COR-L47 (cell line): ENCODE measurements around the gene NEU3.
"Not testable (repeated sequence)": the region's sequence is repeated elsewhere in the genome, so short reads cannot be mapped to it uniquely, and the experiment has no call there.

Source experiments
- DNase-seq: peaks from one replicate; lab custom pipeline; 2025; lab: John Stamatoyannopoulos, UW

Gene NEU3, protein sequence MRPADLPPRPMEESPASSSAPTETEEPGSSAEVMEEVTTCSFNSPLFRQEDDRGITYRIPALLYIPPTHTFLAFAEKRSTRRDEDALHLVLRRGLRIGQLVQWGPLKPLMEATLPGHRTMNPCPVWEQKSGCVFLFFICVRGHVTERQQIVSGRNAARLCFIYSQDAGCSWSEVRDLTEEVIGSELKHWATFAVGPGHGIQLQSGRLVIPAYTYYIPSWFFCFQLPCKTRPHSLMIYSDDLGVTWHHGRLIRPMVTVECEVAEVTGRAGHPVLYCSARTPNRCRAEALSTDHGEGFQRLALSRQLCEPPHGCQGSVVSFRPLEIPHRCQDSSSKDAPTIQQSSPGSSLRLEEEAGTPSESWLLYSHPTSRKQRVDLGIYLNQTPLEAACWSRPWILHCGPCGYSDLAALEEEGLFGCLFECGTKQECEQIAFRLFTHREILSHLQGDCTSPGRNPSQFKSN

DNA sequence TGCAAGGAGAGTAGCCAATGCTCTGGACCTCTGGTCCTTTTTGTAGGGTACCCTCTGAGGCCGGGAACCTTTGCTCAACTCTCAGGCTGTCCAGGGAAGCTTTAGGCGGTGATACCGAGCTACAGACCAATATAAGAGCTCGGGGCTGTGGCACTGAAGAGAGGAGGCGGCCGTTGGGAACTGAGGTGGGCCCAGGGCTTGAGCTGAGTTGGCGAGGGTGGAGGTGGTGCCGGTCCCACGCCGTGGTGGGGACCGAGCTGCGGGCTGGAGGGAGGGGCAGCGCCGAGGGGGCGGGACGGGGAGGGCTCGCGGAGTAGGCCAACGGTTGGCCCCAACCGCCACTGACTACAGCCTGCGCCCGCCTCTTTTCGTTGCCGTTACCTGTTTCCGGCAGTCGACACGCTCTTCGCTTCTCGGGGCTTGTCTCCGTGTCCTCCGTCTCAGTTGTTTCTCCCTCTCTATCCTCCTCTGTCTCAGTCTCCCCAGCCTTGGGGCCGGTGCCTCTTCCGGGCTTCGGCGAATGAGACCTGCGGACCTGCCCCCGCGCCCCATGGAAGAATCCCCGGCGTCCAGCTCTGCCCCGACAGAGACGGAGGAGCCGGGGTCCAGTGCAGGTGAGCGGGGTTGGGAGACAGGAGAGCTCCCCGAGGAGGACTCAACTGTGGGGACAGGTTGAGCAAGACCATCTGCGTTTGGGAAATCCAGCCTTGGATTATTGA is at the start of gene NEU3:
NEU3 (plus strand) TSS at position 393 of the 719 bp plus-strand sequence; CDS start at position 521, 128 bp downstream.
- DNase-seq: peak; percentile 81

DNA sequence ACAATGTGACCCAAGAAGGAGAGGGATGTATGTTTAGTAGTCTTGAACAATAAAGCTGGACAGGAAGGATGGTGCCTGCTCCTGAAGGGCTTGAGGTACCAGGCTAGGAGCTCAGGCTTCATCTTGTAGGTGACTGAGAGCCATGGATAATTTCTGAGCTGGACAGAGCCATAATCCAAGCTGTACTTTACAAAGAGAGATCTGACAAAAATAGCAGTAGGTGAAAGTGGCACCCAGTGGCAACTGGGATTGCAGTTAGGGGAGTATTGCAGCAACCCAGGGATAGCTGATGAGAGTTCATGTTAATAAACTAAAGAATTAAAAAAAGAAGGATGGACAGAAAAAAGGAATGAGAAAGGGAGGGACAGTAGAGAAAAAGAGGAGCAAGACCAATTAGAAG is 47.2 kb upstream of the NEU3 start:
- no peak for DNase-seq

DNA sequence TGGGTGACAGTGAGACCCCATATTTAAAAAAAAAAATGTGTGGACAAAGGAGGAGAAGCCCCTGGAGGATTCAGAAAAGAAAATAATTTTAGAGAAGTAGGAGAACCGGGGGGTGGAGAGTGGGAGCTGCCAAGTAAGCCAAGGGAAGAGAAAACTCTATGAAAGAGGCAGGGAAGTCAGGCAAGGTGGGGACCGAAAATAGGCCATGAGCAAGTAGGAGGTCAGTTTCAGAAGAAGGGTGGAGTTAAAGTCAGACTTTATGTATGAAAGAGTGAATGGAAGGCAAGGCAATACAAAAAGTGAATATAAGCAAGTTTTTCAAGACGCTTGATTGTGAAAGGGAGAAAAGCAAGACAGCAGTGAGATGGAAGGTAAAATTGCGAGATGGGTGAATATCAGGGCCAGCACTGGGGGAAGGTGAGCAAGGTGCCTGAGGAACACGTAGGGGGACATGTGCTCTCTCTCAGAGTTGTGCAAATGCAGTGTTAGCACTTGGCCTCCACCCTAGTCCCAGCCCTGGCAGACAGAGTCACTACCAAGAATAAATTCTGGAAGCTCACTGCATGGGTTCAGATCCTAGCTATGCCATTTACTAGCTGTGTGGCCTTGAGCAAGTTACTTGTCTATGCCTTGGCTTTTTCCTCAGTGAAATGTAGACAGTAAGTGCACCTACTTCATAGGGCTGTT is 46.5 kb upstream of the NEU3 start:
- no peak for DNase-seq

DNA sequence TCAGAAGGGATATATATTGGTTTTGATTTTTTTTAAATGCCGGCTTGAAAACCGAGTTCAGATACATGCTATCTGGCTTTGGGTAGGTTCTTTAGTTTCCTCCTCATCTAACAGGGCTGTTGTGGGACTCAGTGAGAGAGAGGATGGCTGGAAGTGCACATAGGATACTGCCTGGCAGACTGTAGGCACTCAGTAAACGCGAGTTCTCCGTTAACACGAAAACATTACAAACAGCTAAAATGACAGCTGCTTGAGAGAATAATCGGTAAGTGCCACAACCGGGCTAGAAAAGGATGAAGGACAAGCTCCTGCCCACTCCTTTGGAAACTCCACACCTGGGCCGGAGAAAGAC is 40.2 kb upstream of the NEU3 start:
- no peak for DNase-seq

DNA sequence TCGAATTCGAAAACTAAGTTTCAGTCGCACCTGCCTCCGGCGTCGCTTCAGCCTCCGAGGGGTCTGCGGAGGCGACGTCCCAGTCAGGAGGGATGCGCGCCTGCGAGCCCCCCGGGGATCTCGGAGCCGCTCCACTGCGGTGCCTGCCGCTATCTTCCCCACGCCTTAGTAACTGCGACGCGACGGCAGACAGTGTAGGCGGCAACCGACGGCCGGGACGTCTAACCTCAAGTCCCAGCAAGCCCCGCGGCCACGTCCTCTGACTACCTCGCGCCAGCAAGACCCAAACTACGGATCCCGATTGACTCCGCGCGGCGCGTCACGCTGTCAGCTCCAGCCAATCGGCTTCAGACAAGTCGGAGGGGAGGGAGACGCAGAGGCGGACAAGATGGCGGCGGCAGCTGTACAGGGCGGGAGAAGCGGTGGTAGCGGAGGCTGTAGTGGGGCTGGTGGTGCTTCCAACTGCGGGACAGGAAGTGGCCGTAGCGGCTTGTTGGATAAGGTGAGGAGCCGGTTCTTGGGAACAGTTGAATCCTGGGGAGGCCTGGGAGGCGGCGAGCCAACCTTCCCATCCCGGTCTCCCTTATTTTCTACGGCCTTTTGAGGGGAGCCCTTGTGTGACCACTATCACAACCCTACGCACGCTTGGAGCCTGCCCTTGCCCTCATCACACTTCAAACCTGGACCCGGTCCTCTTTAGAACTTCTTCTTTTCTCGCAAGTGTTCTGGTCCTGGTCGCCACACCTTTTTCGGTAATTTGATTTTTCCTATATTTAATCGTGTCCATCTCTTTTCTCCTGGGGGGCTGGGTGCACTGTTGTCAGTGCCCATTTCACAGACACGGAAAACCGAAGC is 39.6 kb upstream of the NEU3 start, which contains the start of the genes SPCS2 and XRRA1:
SPCS2 (plus strand) TSS at position 369 of the 855 bp plus-strand sequence; CDS start at position 389, 20 bp downstream.
XRRA1 (minus strand) TSS at position 194 of the 855 bp plus-strand sequence. CDS start 8,213 bp downstream, outside the sequence.
- DNase-seq: peak; percentile 97

DNA sequence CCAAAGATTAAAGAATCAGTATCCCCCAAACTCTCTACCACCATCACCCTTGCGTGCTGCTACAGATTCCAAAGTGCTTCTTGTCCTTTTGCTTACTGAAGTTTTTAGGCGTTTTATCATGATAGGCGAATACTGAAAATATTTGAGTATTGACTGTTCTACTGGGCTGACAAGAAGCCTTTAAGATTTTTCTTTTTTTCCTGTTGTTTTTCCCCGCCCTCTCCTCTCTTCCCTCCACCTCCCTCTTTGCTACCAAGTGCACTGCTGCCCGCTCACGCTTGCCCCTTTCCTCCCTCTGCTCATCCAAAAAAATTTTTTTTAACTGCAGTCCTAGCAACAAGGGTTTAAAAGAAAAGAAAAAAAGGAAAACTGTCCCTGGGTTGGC is 39.0 kb upstream of the NEU3 start:
- no peak for DNase-seq

DNA sequence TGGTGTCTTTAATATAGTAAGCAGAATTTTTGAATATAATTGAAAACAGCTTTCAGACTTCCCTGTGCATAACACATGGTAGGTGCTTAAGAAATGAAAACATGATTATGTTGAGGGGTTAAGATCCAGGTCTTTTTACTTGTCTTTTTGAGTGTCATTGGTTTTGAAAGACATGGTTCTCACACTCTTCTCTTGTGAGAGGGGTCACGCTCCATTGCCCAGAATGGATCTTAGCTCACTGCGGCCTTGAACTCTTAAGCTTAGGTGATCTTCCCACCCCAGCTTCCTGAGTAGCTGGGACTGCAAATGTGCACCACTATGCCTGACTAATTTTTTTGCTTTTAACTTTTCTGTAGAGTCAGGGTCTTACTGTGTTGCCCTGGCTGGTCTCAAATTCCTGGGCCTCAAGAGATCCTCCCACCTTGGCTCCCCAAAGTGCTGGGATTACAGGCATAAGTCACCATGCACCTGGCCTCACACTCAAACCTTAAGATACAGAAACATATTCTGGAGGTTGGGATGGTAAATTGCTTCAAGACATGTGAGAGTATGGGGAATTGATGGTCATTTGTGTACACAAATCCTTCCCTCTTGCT is 38.3 kb upstream of the NEU3 start:
- no peak for DNase-seq

DNA sequence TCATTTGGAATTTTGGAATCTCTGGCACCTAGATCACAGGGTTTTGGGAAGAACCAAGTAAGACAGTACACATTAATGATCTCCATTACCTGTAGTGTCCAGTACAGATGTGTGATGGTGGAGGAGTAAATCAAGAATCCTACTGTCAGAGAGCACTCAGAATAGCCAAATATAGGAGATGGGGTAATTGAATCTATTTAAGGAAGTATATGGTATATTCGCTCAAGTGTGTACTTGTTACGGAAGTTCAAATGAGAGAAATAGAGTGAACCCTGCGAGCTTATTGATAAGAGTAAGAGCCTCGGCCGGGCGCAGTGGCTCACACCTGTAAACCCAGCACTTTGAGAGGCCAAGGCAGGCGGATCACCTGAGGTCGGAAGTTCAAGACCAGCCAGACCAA is 37.5 kb upstream of the NEU3 start:
- no peak for DNase-seq

DNA sequence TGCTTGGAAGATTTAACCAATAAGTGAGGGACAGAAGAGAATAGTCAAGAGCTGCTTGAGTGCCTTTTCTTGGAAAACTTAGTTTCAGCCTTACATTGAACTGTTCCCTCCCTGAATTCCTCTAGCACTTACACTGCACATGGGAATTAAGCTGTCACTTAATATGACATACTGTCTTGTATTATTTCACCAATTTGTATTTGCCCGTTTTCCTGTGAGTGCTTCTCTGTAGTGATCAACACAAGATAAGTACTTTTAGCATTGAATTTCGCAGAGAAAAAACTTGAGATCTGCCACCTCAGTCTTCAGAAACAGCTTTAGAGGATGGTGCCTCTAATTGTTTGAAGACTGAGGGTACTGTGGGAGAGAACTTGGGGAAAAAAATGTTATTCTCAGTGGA is 36.0 kb upstream of the NEU3 start:
- no peak for DNase-seq

DNA sequence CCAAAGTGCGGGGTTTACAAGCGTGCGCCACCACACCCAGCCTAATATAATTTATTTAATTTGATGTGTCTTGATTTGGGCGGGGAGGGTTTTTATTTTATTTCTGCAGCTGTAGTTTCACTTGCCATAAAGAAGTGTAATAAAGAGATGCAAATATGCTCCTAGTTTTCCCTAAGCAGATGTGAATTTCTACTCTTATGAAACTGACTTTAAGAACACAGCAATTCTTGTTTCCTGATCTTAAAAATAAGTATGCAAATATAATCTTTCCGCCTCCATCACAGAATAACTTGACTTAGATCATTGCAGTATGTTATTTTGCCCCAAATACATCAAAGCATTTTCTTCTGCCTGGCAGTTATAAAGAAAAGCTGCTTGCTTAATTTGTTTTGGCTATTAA is 35.3 kb upstream of the NEU3 start:
- no peak for DNase-seq

DNA sequence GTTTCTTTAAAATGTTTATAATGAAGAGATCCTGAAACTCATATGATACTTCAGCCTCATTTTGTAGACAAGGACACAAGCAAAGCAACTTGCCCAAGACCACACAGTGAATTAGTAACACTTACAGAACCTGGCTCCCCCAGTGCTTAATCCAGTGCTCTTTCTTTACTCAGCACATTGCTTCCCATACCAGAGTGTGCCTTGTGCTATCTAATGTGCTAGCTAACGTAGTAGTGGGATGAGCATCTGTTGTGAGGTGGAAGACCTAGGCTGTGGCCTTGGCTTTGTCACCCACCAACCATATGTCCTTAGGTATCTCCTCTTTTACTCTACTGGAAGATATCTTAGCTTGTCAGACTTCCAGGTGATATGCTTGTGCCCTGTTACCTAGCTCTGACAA is 34.5 kb upstream of the NEU3 start:
- no peak for DNase-seq

DNA sequence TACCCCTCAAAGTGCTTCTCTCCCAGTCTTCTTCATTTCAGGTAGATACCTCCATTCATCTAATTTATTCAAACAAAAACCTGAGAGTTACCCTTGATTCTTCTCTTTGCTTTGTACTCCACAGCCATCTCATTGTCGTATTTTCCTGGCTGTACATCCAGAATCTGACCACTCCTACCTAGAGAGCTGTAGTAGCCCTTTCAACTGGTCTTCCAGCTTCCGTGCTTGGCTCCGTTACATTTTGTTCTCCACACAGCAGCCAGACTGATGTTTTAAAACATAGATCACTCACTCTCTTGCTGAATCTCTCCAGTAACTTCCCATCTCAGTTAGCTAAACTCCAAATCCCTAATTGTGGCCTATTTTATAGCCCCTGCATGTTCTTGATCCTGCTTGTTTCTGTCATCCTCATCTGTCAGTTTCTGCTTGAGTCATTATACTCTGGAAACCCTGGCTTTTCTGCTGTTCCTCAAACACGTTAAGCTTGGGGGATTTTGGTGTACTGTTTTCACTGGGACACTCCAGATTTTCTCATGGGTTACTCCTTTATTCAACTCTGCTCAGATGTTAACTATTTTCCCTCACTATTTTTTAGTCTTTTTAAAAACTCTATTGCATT is 32.2 kb upstream of the NEU3 start:
- no peak for DNase-seq

DNA sequence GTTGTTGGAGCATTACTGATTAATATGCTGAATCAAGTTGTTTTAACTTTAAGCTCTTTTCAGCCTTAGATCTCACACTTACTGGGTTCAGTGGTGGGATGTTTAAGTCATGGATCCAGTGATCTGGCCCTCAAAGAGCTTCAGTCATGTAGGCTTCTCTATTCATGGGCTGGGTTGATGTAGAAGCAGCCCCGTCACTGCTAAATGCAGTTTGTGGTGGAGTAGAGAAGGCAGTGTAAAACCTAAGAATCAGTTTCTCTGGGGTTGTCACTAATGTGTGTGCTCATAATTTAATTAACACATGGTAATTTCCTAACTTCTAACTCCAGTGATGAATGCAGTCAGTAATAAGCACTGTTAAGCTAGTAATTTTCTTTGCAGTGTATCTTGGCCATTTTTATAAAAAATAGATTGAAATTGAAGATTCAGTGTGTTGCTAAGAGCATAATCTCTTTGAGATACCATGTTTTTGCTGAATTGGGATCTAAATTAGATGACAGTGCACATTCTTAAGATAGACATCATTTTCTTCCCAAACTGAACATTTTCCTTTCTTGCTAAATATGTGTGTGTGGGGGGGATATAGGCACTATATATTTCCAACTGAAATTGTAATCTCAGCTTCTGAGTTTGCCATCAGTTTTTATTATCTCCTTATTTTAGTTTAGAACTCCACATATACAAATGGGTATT is 30.6 kb upstream of the NEU3 start:
- no peak for DNase-seq

DNA sequence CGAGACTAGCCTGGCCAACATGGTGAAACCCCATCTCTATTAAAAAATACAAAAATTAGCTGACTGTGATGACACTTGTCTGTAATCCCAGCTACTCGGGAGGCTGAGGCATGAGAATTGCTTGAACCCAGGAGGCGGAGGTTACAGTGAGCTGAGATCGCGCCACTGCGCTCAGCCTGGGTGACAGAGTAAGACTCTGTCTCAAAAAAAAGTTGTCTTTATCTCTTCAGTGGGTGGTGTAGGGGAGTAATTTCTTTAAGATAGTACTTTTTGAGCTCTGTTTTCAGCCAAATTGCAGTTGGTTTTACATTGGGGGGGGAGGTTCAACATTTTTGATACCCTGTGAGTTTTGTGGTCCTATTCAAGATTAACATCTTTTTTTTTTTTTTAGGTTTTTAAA is 28.6 kb upstream of the NEU3 start:
- DNase-seq: not testable (repeated sequence)

DNA sequence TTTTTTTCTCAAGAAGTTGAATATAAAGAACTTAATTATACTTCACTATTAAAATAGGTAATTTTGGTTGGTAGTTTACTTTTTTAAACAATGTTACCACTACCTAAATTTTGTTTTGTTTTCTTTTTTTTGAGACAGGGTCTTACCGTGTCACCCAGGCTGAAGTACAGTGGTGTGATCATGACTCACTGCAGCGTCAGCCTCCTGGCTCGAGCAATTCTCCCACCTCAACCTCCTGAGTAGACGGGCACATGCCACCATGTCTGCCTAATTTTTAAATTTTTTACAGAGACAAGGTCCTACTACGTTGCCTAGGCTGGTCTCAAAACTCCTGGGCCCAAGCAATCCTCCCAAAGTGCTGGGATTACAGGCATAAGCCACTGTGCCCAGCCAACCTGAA is 22.1 kb upstream of the NEU3 start:
- DNase-seq: no peak

DNA sequence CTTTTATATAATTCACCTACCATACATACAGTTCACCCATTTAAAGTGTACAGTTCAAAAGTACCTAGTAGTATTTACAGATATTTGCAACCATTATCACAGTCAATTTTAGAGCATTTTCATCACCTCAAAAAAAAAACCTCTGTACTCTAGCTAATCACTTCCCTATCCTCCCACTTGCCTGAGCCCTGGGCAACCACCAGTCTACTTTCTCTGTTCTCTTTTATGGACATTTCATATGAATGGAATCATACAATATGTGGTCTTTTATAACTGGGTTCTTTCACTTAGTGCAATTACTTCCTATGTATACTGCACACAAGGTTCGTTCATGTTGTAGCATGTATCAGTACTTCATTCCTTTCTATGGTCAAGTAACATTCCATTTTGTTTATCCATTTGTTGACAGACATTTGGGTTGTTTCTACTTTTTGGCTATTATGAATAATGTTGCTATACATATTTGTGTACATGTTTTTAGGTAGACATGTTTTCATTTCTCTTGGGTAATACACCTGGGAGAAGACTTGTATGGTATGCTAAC is 17.8 kb upstream of the NEU3 start:
- no peak for DNase-seq

DNA sequence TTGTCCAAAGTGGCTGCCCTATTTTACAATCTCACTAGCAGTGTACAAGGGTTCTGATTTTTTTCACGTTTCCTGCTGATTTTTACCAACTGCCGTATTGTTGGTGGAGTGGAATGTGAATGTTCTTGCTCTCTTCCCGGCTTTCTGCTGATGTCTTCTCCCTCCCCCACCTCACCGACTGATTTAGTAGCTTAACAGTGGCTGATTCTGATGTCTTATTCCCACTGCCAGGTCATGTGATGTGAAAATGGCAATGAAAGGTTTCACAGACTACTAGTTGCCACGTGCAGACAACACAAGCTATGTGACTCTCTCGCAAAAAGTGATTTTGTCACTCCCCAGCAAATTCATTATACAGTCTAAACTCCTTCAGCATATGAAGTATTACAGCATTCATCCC is 17.3 kb upstream of the NEU3 start:
- DNase-seq: no peak

DNA sequence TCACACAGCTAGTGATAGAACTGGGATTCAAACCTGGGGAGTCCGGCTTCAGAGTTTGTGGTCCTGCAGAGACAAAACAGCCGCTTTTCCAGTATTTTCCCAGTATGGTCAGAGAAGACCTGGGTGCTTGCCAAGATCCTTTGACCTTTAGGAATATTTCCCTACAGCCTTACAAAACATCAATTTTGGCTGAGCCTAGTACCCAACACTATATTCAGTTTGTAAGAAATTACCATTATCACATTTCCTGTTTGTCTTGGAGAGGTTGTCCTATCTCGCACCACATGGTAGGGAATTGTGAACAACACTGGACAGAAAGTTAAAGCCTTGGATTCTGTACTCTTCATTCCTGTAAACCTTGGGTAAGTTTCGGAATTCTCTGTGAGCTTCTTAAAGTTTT is 10.7 kb upstream of the NEU3 start:
- DNase-seq: no peak

DNA sequence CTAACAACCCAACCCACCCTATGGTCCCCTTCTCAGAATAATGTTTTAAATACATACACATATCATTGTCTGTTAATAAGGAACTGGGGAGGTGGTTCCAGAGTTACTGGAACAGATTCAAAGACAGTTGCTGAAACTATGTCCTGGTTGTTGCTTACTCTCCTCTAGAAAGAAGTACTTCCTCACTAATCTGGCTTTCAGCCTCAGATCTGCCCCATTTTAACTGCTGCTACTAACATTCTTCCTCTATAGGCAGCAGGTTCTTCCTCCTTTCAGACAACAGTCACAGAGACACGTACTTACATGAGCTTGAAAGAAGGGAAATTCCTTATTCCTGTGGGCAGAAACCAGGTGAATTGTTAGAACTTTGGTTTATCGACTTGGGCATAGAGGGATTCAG is 8.1 kb upstream of the NEU3 start:
- DNase-seq: no peak

DNA sequence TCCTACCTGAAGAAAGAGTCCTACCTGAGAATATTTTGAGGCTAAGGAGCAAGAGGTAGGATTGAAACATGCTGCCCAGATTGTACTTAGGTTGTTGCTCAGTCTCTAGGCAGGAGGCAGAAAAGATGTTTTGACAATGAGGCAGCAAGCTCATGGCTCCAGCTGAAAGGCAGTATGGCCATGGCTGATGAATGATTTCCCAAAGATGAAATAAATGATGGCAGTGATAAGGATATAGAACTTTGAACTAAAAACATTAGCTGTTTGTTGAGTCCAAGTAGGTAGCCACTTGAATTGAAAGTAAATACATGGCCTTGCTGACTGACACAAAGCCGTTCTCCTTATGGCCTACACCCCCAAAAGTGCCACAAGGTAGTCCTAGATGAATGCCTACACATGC is 6.8 kb upstream of the NEU3 start:
- DNase-seq: no peak
